ENCODE measurements around the gene CAMK2A.

GRCh38 chr5:150313921-150314716 lies 24.5 kb upstream of the CAMK2A start:
- TF ChIP-seq CTCF (IDR thresholded peaks at IDR 0.05) (no peak), ZFX (IDR thresholded peaks at IDR 0.05; ENCODE audit: borderline replicate concordance) (no peak)
